DND-41 (cell line): ENCODE results near the gene TMEM145.

Experiments
- ATAC-seq: fragments of 200-7000 bp; cut with Tn5 transposase; 3 replicates; pipeline ENCODE4 v1.9.1; 2021; ENCODE audit warnings: low read depth; ENCODE audit not compliant: insufficient read depth
- DNase-seq: peaks from one replicate; pipeline ENCODE4 v3.0.0-alpha.2; 2020
- H2AFZ ChIP-seq: 2 replicates; pipeline ENCODE4 v1.6.0; 2012; ENCODE audit warnings: low read depth, low read length
- H3K27ac ChIP-seq: 2 replicates; pipeline ENCODE4 v1.5.1; 2012; ENCODE audit warnings: low read length, inconsistent platforms
- H3K27me3 ChIP-seq: fragments of 200-600 bp; sonication (generic); 2 replicates; pipeline ENCODE4 v1.6.0; 2012; ENCODE audit warnings: low read length, mild to moderate bottlenecking, inconsistent platforms; ENCODE audit not compliant: insufficient read depth, poor library complexity
- H3K36me3 ChIP-seq: 2 replicates; pipeline ENCODE4 v1.5.1; 2012; ENCODE audit warnings: low read length, inconsistent platforms; ENCODE audit not compliant: insufficient read depth
- H3K4me1 ChIP-seq: 2 replicates; pipeline ENCODE4 v1.5.1; 2012; ENCODE audit warnings: mild to moderate bottlenecking, low read length; ENCODE audit not compliant: insufficient read depth
- H3K4me2 ChIP-seq: 2 replicates; pipeline ENCODE4 v1.6.0; 2012; ENCODE audit warnings: mild to moderate bottlenecking, moderate library complexity, low read length, inconsistent platforms; ENCODE audit not compliant: insufficient read depth
- H3K4me3 ChIP-seq, 2 experiments: fragments of 200-600 bp in 1 of 2; shearing (Covaris generic) in 1 of 2; 2 replicates each; pipeline ENCODE4 v1.5.1; 2012 to 2016; ENCODE audit warnings: inconsistent platforms in 2 of 2, low read length in 2 of 2, mild to moderate bottlenecking in 2 of 2, low read depth in 1 of 2, moderate library complexity in 1 of 2
- H3K79me2 ChIP-seq: 2 replicates; pipeline ENCODE4 v1.6.0; 2012; ENCODE audit warnings: low read length, inconsistent platforms; ENCODE audit not compliant: insufficient read depth
- H3K9ac ChIP-seq: 2 replicates; pipeline ENCODE4 v1.6.0; 2012; ENCODE audit warnings: low read depth, mild to moderate bottlenecking, inconsistent platforms, low read length, moderate library complexity
- H3K9me3 ChIP-seq: 2 replicates; pipeline ENCODE4 v1.5.1; 2012; ENCODE audit warnings: low read length, moderate library complexity, mild to moderate bottlenecking, inconsistent platforms; ENCODE audit not compliant: insufficient read depth, severe bottlenecking
- H4K20me1 ChIP-seq: 2 replicates; pipeline ENCODE4 v1.6.0; 2012; ENCODE audit warnings: low read length; ENCODE audit not compliant: insufficient read depth
- EZH2 ChIP-seq: IDR thresholded peaks from 3 replicates; pipeline ENCODE4 v1.6.1; 2012; ENCODE audit warnings: borderline replicate concordance, low read depth, mild to moderate bottlenecking, moderate library complexity, low read length, inconsistent platforms; ENCODE audit not compliant: severe bottlenecking
- TF ChIP-seq, protein P1 (sequence below): IDR thresholded peaks from 2 replicates; pipeline ENCODE4 v1.5.1; 2012; ENCODE audit warnings: borderline replicate concordance, low read length, moderate library complexity, mild to moderate bottlenecking; ENCODE audit not compliant: poor library complexity, severe bottlenecking; ENCODE audit errors: extremely low read depth

TMEM145 gene

DNA sequence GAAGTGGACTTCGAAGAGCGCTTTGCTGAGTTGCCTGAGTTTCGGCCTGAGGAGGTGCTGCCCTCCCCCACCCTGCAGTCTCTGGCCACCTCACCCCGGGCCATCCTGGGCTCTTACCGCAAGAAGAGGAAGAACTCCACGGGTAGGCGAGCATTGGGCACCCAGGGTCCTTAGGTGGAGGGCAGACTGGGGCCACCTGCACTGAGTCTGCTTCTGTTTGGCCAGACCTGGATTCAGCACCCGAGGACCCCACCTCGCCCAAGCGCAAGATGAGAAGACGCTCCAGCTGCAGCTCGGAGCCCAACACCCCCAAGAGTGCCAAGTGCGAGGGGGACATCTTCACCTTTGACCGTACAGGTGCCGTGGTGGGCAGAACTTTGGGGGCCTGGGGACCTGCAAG is 19.2 kb upstream of the TMEM145 start:
- TF ChIP-seq, protein P1, sequence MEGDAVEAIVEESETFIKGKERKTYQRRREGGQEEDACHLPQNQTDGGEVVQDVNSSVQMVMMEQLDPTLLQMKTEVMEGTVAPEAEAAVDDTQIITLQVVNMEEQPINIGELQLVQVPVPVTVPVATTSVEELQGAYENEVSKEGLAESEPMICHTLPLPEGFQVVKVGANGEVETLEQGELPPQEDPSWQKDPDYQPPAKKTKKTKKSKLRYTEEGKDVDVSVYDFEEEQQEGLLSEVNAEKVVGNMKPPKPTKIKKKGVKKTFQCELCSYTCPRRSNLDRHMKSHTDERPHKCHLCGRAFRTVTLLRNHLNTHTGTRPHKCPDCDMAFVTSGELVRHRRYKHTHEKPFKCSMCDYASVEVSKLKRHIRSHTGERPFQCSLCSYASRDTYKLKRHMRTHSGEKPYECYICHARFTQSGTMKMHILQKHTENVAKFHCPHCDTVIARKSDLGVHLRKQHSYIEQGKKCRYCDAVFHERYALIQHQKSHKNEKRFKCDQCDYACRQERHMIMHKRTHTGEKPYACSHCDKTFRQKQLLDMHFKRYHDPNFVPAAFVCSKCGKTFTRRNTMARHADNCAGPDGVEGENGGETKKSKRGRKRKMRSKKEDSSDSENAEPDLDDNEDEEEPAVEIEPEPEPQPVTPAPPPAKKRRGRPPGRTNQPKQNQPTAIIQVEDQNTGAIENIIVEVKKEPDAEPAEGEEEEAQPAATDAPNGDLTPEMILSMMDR = no peak
- TF ChIP-seq EZH2 = no peak
- Histone ChIP-seq H2AFZ (no peak overlapping the region), H3K4me3 (no peak overlapping the region), H3K9me3 (no peaks in the 10 kb centered on the region), H3K79me2 (no peaks in the 10 kb centered on the region), H3K36me3 (peaks cover 80% of the 10 kb centered on the region), H3K9ac (no peak overlapping the region), H3K4me1 (no peaks in the 10 kb centered on the region), H3K27me3 (no peaks in the 10 kb centered on the region), H3K27ac (no peak overlapping the region), H3K4me2 (no peak overlapping the region), H4K20me1 (peaks cover 36% of the 10 kb centered on the region)
- no peak for ATAC-seq
- DNase-seq = no peak

DNA sequence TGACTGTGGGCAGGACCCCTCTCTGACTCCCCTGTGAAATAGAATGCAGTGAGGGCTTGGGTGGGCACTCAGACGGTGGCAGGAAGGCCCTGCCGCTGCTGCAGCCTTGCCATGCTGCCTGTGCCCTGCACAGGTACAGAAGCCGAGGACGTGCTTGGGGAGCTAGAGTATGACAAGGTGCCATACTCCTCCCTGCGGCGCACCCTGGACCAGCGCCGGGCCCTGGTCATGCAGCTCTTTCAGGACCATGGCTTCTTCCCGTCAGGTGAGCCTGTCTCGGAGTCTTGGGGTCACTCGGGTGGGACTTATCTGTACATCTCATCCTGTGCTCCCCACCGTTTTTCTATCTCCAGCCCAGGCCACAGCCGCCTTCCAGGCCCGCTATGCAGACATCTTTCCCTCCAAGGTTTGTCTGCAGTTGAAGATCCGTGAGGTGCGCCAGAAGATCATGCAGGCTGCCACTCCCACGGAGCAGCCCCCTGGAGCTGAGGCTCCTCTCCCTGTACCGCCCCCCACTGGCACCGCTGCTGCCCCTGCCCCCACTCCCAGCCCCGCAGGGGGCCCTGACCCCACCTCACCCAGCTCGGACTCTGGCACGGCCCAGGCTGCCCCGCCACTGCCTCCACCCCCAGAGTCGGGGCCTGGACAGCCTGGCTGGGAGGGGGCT is 18.5 kb upstream of the TMEM145 start:
- Histone ChIP-seq H3K4me3 (no peak overlapping the region), H3K27ac (no peak overlapping the region), H2AFZ (no peak overlapping the region), H3K4me1 (no peaks in the 10 kb centered on the region), H3K36me3 (peaks cover 75% of the 10 kb centered on the region), H3K9me3 (no peaks in the 10 kb centered on the region), H3K79me2 (no peaks in the 10 kb centered on the region), H3K27me3 (no peaks in the 10 kb centered on the region), H4K20me1 (peaks cover 30% of the 10 kb centered on the region), H3K4me2 (no peak overlapping the region), H3K9ac (no peak overlapping the region)
- TF ChIP-seq EZH2 = no peak
- TF ChIP-seq, protein P1 = no peak
- no peak for DNase-seq
- ATAC-seq = no peak

DNA sequence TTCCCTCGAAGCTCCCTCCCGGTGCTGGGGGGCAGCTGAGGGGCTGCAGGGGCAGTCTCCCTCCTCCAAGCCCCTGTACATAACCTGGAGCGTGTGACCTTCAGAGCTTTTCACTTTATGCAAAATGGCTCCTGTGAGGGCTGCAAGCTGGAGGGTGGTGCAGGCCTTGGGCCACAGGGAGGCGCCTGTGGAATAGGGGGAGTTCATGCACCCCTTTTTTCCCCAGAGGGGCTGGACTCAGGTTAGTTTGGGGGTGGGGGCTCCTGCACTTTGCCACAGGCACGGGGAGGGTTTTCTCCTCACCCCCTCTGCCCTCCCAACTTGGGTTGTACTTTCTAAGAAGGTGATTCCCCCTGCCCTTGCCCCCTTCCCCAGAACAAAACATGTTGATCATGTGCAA is 17.8 kb upstream of the TMEM145 start:
- no peaks in the 10 kb centered on the region for H3K9me3 ChIP-seq
- no peak overlapping the region for H3K27ac ChIP-seq
- no peak for DNase-seq
- H3K4me2 ChIP-seq = no peak overlapping the region
- H3K4me1 ChIP-seq = no peaks in the 10 kb centered on the region
- TF ChIP-seq, protein P1 = no peak
- peaks cover 73% of the 10 kb centered on the region for H3K36me3 ChIP-seq
- no peak overlapping the region for H2AFZ ChIP-seq
- no peaks in the 10 kb centered on the region for H3K27me3 ChIP-seq
- no peak overlapping the region for H3K4me3 ChIP-seq
- no peak for ATAC-seq
- no peaks in the 10 kb centered on the region for H3K79me2 ChIP-seq
- no peak overlapping the region for H3K9ac ChIP-seq
- peaks cover 26% of the 10 kb centered on the region for H4K20me1 ChIP-seq
